ENCODE data around the gene MAML3. TPM values are rescaled to one million over a fixed set of nuclear protein-coding genes. Genes with fewer than 3 reads are reported as not detected.

Gene MAML3
- total RNA-seq, 1 donor = 6.5 TPM

DNA sequence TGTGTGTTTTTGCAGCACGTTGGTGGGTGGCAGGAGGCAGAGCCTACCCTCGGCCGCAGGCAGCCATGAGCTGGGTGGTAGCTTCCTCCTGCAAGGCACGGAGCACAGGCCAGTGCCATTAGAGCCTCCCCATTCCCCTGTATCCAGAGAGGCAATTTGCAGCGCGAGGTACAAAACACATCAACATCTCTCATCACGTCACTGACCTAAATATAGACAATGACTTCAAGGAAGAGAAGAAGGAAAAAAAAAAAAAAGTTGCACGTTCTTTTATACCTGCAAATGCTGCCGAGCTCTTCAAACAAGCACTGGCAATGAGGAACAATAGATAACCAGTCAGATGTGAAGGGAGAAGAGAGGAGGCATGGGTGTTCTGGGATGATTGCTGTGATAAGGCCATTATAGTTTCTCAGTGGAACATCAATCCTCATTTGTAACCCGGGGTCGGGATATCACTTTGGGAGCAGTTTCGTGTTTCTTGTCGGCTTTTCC is 328.4 kb downstream of the MAML3 start:
- DNase-seq (ENCODE audit: low read depth) = no peak
- no peak overlapping the region for H3K4me3 ChIP-seq (ENCODE audit: low read depth, low read length)
- TF ChIP-seq, protein P1, sequence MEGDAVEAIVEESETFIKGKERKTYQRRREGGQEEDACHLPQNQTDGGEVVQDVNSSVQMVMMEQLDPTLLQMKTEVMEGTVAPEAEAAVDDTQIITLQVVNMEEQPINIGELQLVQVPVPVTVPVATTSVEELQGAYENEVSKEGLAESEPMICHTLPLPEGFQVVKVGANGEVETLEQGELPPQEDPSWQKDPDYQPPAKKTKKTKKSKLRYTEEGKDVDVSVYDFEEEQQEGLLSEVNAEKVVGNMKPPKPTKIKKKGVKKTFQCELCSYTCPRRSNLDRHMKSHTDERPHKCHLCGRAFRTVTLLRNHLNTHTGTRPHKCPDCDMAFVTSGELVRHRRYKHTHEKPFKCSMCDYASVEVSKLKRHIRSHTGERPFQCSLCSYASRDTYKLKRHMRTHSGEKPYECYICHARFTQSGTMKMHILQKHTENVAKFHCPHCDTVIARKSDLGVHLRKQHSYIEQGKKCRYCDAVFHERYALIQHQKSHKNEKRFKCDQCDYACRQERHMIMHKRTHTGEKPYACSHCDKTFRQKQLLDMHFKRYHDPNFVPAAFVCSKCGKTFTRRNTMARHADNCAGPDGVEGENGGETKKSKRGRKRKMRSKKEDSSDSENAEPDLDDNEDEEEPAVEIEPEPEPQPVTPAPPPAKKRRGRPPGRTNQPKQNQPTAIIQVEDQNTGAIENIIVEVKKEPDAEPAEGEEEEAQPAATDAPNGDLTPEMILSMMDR (IDR thresholded peaks at IDR 0.05; ENCODE audit: insufficient read depth, low read depth, low read length) = no peak

- no peak for DNase-seq (ENCODE audit: low read depth)
- TF ChIP-seq, protein P1 (IDR thresholded peaks at IDR 0.05; ENCODE audit: insufficient read depth, low read depth, low read length) = no peak
- no peak overlapping the region for H3K4me3 ChIP-seq (ENCODE audit: low read depth, low read length)
Measured at GRCh38 chr4:139824882-139825522, 329.0 kb downstream of the MAML3 start.

- H3K4me3 ChIP-seq (ENCODE audit: low read depth, low read length) = no peak overlapping the region
- TF ChIP-seq, protein P1 (IDR thresholded peaks at IDR 0.05; ENCODE audit: insufficient read depth, low read depth, low read length) = no peak
- no peak for DNase-seq (ENCODE audit: low read depth)
Measured at GRCh38 chr4:139823746-139824145, 330.2 kb downstream of the MAML3 start.

DNA sequence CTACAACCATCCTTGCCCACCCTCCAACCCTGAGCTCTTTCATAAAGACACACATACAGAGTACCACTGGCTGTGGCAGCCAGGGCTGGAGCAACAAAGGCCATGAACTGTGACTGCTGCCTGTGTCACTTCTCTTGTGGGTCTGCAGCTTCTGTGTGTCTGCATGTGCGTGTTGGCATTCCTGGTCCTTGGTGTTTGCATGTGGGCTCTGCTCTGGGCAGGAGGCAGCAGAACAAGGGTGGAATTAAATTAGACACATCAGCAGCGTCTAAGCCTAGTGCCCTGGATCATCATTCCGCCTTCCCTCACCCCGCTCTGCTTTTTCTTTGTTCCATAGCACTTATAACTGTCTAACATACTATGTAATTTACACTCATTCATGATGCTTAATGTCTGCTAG is 330.6 kb downstream of the MAML3 start:
- TF ChIP-seq, protein P1 (IDR thresholded peaks at IDR 0.05; ENCODE audit: insufficient read depth, low read depth, low read length) = no peak
- no peak for DNase-seq (ENCODE audit: low read depth)
- H3K4me3 ChIP-seq (ENCODE audit: low read depth, low read length) = no peak overlapping the region

GRCh38 chr4:139822391-139822790 is 331.6 kb downstream of the MAML3 start:
- TF ChIP-seq, protein P1 (IDR thresholded peaks at IDR 0.05; ENCODE audit: insufficient read depth, low read depth, low read length) = no peak
- no peak overlapping the region for H3K4me3 ChIP-seq (ENCODE audit: low read depth, low read length)
- no peak for DNase-seq (ENCODE audit: low read depth)

- no peak for DNase-seq (ENCODE audit: low read depth)
- TF ChIP-seq, protein P1 (IDR thresholded peaks at IDR 0.05; ENCODE audit: insufficient read depth, low read depth, low read length) = no peak
- no peak overlapping the region for H3K4me3 ChIP-seq (ENCODE audit: low read depth, low read length)
Measured at GRCh38 chr4:139819082-139819481, 334.9 kb downstream of the MAML3 start.

Measured in fibroblast of villous mesenchyme (primary cell).